Sciatic nerve (tissue), 2 donors: ENCODE measurements around the gene ANGEL2. TPM values are rescaled to one million over a fixed set of nuclear protein-coding genes. Genes with fewer than 3 reads are reported as not detected.

ENCODE experiments used
- ATAC-seq: fragments of 200-7000 bp; cut with Tn5 transposase; one replicate; pipeline ENCODE4 v1.9.1; 2020; ENCODE audit warnings: mild to moderate bottlenecking, moderate library complexity
- DNase-seq: peaks from one replicate; pipeline ENCODE4 v3.0.0-alpha.2; 2020; ENCODE audit warnings: low spot score
- intact Hi-C: fragments of 100-400 bp; cut with DNase I; formaldehyde crosslinking; loops from one replicate; pipeline ENCODE4 v1.14.2; 2022
- total RNA-seq: library from RNA; stranded (reverse); fragmentation: NEBNext Ultra II Directional; extraction: Animal tissue kit (Norgen Biotek cat#: 25700); gene quantifications from one replicate; pipeline ENCODE4 v1.2.1, GENCODE V29; 2021
- donor health status: DM: no; HTN: no; CAD: no.
- donor health status: DM: no; HTN: no; CAD: no.

ANGEL2 gene
- total RNA-seq, 1 donor from 2014 or later, result 45.9 TPM

DNA sequence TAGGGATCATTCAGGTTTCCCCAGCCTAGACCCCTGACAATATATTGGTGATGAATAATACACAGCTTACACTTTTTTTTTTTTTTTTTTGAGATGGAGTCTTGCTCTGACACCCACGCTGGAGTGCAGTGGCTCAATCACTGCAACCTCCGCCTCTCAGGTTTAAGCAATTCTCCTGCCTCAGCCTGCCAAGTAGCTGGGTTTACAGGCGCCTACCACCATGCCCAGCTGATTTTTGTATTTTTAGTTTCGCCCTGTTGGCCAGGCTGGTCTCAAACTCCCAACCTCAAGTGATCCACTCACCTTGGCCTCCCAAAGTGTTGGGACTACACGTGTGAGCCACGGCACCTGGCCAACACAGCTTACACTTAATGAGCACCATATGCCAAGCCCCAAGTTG is 58.1 kb downstream of the ANGEL2 start:
- intact Hi-C loops, result no loop called here
- no peak for DNase-seq
- ATAC-seq, result no peak

DNA sequence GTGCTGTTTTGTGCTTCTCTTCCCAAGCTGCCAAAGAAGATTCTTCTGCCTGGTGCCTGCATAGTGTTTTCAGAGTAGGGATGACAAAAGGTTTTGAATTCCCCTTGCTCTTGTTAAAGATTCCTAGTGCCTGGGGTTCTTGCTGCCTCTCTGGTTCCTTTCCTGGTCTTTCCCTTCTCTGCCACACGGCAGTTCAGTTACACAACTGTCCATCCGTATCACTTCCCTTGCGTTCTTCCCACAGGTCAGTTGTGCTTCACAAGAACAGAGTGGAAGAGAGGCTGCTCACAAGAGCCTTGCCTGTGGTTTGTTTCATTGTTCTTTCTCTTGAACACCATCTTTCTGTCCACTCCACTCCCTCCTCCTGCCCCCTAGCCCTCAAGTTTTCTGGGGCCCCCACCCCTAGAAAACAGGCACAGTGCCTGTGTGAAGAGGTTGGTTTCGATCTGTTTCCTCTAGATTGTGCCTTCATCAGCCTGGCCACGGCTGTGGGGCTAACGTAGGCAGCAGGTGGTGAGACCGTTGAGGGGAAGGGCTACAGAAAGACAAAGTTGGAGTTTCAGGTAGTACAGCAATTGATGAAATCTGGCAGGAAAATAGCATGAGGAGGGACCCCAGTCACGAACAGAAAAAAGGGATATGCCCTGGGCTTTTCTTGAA is 59.6 kb downstream of the ANGEL2 start:
- intact Hi-C loops, result no loop called here
- no peak for DNase-seq
- ATAC-seq, result no peak

DNA sequence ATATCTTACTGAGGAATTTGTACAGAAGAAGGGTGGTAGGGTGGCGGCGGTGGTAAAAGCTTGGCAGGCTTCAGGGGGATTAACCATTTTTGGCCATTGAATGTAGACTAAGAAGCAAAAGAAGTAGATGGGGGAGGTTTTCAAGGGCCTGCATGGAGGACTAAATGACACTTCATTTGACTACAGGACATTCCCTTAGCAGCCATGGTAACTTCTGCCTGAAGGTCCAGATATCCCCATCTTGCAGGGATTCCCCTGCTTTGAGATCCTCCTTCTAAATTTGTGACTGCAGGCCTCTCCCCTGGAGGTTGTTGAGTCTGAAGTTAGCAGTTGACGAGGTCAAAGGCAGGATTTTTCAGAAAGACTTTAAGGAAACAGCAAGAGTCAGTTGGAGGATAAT is 60.6 kb downstream of the ANGEL2 start:
- no peak for ATAC-seq
- intact Hi-C loops, result no loop called here

DNA sequence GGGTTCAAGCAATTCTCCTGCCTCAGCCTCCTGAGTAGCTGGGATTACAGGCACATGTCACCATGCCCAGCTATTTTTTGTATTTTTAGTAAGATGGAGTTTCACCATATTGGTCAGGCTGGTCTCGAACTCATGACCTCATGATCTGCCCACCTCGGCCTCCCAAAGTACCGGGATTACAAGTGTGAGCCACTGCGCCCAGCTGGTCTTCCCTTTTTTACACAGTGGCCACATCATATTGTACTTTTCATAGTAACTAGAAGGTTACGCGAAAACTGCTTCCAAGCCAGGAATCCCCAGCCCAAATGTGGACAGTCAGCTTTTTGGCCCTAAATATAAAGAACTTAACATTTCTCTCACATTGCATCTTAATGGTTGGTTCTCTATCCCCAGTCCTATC is 61.2 kb downstream of the ANGEL2 start:
- intact Hi-C loops, result no loop called here
- ATAC-seq (no peak), DNase-seq (no peak)

More for the DNA sequence above, 60.6 kb downstream of the ANGEL2 start:
- no peak for DNase-seq

DNA sequence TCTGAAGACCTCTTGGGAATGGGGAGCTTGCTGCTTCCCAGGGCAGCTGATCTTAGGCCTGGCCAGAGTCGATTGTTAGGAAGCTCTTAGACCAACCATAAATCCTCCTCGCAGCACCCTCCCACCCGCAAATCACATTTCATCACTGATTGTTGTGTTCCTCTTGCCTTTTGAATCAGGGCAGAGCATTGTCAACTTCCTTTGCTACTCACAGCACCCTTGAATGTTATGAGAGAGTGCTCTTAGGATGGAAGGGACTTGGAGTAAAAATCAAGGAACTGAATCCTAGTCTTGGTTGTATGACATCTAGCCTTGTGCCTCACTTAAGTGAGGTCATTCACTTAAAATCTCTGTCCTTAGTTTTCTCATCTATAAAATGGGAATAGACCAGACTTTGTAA is 62.3 kb downstream of the ANGEL2 start:
- no peak for DNase-seq
- intact Hi-C loops, result no loop called here
- no peak for ATAC-seq

DNA sequence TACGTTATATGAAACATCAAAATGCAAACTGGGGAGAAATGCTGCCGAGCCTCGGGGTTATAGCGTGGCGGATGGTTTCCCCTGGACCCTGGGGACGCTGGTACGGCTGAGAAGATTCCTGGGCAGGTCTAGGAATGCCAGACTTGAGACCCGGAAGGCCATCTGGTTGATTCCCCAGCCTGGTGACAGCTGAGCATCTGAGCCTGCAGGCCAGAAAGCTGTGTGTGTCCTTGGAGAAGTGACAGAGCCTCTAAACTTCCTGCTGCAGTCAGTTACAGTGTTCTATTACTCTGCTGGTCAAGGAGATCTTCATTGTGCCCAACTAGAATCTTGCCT is 63.1 kb downstream of the ANGEL2 start:
- DNase-seq (no peak), ATAC-seq (no peak)
- intact Hi-C loops, result no loop called here

DNA sequence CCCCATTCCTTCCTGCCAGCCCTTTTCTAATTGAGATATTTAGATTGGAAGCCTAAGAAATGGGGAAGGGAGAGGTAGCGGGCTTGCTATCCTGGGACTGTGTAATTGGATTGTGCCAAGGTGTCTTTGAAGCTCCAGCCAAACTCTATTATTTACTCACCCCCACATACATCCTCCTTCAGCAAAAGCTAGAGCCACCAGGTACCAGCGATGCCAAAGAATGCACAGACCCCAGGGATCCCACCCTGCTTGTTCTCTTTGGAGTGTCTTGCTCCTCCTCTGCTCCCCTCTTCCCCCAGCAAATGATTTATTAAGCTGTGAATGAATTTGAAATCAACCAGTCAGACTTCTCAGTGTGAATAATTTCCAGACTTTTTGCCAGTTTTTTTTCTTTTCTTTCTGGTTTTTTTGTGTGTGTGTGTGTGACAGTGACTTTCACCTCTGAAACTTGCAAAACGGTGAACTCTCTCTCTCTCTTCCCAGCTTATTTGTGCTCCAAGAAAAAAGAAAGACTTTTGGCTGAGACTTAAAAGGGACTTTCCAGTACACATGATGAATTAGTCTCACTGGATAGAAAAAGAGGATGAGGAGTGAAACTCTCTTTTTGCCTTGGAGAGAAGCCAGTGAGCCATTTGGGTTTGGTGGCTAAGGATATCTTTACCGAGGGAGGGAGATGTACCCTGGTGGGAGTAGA is 63.6 kb downstream of the ANGEL2 start:
- ATAC-seq (no peak), DNase-seq (no peak)
- intact Hi-C loops, result no loop called here

DNA sequence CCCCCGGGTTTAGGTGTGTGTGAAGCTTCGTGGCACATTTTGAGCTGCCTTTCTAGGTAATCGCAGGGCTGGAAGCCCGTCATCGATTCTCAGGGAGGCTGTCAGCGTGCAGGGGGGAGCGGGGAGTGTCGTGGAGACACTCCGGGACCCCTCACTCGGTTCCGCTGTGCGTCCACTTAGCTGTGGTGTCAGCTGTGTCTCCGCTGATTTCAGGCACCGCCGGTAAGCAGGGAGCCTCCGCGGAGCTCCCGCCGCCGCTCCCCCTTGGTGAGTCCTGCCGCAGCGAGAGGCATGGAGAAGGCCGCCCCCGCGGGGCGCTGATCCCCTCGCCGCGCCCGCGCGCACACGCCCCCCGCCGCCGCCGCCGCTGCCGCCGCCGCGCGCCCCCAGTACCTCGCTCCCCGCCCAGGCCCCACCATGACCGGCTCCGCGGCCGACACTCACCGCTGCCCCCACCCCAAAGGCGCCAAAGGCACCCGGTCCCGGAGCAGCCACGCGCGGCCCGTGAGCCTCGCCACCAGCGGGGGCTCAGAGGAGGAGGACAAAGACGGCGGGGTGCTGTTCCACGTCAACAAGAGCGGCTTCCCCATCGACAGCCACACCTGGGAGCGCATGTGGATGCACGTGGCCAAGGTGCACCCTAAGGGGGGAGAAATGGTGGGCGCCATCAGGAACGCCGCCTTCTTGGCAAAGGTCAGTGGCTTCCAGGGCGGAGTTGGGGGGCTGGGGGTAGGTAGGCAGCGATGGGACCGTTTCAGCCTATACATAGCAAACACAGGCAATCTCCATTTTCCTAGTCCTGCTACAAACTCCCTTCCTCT is 64.3 kb downstream of the ANGEL2 start:
- intact Hi-C loops, result no loop called here

DNA sequence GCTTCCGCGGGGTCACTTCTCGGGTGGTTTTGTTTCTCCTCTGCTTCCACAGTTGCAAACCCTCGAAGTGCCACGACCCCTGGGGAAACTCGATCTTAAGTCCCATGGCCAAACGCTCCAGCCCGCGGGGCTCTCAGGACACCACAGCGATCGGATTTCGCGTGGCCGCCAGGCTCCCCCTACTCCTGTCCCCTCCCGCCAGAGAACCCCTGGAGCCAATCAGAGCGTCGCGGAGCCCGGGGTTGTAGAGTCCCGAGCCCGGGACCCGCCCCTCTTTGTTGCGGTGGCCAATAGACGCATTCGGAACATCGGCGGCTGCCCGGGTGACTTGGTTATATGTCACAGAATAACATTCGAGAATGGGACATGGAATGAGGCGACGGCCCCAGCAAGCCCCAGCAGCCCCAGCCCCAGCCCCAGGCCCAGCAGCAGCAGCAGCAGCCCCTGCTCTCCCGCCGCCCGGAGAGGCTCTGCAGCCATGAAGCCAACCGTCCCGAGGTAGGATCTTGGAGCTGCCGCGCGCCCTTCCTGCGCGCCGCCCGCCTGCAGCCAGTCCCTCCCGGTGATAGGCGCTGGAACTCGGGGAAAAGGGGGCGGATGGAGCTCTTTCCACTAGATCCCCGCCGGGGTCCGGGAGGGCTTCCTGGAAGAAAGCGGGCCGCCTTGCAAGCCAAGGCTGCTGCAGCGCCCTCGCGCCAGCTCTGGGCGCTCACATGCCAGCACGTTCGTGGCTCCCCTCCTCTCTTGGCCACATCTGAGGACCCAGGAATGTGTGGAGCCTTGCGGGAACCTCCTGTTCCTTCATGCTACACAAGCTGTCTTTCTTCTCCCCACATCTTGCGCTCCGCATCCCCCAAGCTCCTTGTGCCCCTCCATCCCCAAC is 65.2 kb downstream of the ANGEL2 start, which contains the start of gene VASH2:
VASH2 (plus strand) TSS at position 299 of the 883 bp plus-strand sequence. CDS start 1,002 bp downstream, outside the sequence.
- DNase-seq, result peak; percentile 85
- intact Hi-C loops, result no loop called here
- peak; percentile 98 for ATAC-seq

More for the DNA sequence above, 64.3 kb downstream of the ANGEL2 start:
- ATAC-seq, result peak; percentile 19
- no peak for DNase-seq

DNA sequence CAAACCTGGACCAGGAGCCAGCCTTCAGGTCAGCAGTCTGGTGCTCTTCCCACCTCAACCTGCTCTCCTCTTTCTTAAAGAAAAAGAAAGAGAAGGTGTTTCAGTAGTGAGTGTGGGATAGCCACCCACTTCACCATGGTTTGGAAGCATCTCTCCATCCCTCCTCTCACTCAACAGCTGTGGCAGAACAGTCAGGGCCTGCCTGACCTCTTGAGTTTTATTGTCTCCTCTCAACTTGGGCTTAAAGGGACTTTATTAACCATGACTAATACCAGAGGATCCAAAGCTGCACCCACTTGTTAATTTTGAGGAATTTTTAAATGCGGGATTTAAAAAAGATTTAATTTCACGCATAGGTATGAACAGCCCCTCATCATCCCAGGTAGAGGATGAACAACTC is 65.9 kb downstream of the ANGEL2 start:
- ATAC-seq (no peak), DNase-seq (no peak)
- intact Hi-C loops, result loop anchor here (5.0 kb wide), 1 partner anchor 1107 kb away; no protein-coding TSS in a partner anchor

DNA sequence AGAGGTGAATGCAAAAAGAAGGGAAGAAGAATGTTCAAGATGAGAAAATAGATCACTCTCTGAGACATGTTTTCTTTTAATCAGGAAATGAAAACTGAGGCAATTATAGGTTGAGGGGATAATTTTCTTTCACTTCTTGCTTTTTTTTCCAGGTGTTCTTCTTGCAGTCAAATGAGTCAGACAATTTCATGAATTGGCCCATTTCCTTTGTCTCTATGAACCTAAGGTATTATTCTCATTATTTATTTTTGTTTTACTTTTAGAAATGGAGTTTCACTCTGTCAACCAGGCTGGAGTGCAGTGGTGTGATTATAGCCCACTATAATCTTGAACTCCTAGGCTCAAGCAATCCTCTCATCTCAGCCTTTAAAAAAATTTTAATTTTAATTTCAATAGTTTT is 68.8 kb downstream of the ANGEL2 start:
- DNase-seq, result no peak
- intact Hi-C loops, result loop anchor here (5.0 kb wide), 1 partner anchor 1105 kb away; no protein-coding TSS in a partner anchor
- ATAC-seq, result no peak

DNA sequence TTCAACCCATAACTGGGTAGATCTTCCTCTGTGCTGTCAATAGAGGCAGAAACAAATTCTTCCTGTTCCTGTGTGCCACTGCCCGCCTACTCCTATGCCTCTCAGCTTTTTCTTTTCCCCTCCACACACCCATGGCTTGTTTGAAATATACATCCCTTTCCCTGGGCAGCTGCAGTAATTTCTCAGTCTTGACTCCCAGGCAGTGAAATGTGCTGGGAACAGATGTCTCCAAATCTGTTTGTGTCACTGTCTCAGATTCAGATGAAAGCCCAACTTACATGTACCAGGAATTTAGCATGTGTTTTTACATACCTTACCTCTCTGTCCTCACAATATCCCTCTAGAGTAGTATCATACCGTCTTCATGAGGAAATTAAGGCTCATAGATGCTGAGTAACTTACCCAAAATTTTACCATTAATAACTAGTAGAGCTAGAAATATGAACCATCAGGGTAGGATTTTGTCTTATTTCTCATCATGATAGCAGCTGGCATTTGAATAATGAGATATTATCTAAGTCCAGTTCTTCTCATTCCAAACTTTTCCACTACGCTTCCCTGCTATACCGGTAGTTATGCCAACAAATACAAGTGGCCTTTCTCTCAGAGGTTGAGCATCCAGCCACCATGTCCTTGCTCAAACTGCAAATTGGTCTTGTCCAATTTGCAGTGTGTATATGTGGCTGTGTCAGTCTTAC is 70.1 kb downstream of the ANGEL2 start:
- intact Hi-C loops, result loop anchor here (5.0 kb wide), 1 partner anchor 1103 kb away; no protein-coding TSS in a partner anchor
- ATAC-seq, result no peak
- DNase-seq, result no peak

DNA sequence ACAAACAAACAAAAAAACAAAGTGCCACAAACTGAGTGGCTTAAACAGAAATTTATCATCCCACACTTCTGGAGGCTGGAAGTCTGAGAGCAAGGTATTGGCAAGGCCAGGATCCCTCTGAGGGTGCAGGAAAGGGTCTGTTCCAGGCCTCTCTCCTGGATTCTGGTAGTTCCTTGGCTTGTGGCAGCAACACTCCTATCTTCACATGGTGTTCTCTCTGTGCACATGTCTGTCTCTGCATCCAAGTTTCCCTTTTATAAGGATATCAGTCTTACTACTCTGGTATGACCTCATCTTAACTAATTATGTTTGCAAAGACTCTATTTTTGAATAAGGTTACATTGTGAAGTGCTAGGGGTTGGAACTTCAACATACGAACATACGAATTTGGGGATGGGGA is 70.6 kb downstream of the ANGEL2 start:
- intact Hi-C loops, result loop anchor here (5.0 kb wide), 1 partner anchor 1103 kb away; no protein-coding TSS in a partner anchor
- ATAC-seq, result no peak
- DNase-seq, result no peak

DNA sequence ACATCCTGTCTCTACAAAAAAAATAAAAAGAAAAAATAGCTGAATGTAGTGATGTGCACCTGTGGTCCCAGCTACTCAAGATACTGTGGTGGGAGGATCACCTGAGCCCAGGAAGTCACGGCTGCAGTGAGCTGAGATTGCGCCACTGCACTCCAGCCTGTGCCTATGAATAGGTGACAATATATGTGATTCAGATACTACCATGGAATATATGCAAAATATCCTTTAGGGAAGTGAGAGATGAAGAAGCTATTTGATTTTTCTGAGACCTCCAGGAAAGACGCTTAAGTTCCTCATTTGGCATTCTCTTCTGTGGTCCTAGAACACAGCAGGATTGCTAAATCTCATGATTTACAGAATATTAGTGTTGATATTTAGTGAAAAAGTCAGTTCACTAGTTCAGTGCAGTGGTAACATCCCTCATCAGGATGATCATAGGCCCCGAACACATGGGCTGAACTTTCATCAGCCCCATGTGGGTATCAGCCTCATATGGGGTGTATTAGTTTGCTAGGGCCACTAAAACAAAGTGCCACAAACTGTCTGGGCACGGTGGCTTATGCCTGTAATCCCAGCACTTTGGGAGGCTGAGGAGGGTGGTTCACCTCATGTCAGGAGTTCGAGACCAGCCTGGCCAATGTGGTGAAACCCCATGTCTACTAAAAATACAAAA is 71.3 kb downstream of the ANGEL2 start:
- intact Hi-C loops, result no loop called here
- DNase-seq (no peak), ATAC-seq (no peak)

DNA sequence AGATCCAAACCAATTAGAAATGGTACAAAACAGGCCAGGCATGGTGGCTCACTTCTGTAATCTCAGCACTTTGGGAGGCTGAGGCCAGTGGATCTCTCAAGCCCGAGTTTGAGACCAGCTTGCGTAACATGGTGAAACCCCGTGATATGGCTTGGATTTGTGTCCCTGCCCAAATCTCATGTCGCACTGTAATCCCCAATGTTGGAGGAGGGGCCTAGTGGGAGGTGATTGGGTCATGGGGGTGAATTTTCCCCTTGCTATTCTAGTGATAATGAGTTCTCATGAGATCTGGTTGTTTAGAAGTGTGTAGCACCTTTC is 72.3 kb downstream of the ANGEL2 start:
- no peak for ATAC-seq
- intact Hi-C loops, result no loop called here
- no peak for DNase-seq

DNA sequence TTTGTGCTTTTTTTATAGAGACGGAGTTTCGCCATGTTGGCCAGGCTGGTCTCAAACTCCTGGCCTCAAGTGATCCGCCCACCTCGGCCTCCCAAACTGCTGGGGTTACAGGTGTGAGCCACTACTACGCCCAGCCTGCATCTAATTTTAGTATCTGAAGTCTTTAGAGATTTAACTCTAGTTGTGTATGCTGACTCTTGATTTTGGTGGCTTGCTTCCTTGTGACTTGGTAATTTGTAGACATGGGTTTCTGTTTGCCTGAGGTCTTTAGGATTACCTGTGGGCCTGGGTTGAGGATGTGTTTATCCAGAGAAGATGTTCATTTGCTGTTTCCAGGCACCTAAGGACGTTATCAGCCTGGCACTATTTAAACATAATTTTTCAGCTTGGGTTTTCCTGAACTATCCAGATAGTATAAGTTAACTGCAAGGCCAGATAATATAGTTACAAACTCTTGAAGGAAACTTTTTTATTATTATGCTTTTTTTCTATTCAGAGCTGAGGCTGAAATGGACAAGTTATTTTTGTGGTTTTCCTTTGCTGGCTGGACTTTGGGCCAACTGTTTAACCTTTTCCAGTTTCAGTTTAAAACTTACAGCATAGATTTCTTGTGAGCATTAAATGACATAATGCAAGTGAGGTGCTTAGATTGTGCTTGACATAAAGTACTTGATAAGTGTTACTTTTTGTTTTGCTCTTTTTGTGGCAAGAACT is 72.8 kb downstream of the ANGEL2 start:
- ATAC-seq, result no peak

More for the DNA sequence above, 72.8 kb downstream of the ANGEL2 start:
- DNase-seq, result no peak
- intact Hi-C loops, result no loop called here
